GM21423 (cell line): ENCODE data around the gene ZNF443.
"Not testable (repeated sequence)": the region's sequence is repeated elsewhere in the genome, so short reads cannot be mapped to it uniquely, and the experiment has no call there.

Experiments
- ATAC-seq: cut with Tn5 transposase; IDR thresholded peaks from one replicate; pipeline ENCODE4 v1.9.1; 2021; ENCODE audit warnings: mild to moderate bottlenecking, moderate library complexity; ENCODE audit not compliant: unreplicated experiment

The ZNF443 gene

GRCh38 chr19:12425236-12425887 lies 15.5 kb downstream of the ZNF443 start:
- no peak for ATAC-seq

- ATAC-seq, result not testable (repeated sequence)
Observed at GRCh38 chr19:12417273-12417672, 23.5 kb downstream of the ZNF443 start.

- no peak for ATAC-seq
Observed at GRCh38 chr19:12411893-12412292, 28.9 kb downstream of the ZNF443 start.

- peak; percentile 82 for ATAC-seq
Observed at GRCh38 chr19:12400633-12401502, 40.0 kb downstream of the ZNF443 start, which contains the start of gene ZNF799. ZNF799 (minus strand) TSS chr19:12401271; CDS start chr19:12401070, 201 bp downstream.

- peak; percentile 39 for ATAC-seq
Observed at GRCh38 chr19:12399901-12400632, 40.8 kb downstream of the ZNF443 start.

- ATAC-seq, result not testable (repeated sequence)
Observed at GRCh38 chr19:12391148-12391547, 49.7 kb downstream of the ZNF443 start.

- ATAC-seq, result not testable (repeated sequence)
Observed at GRCh38 chr19:12386365-12386764, 54.5 kb downstream of the ZNF443 start.

- ATAC-seq, result no peak
Observed at GRCh38 chr19:12380444-12380737, 60.4 kb downstream of the ZNF443 start.

GRCh38 chr19:12379732-12380443 lies 60.9 kb downstream of the ZNF443 start:
- ATAC-seq, result no peak
